ENCODE results near the gene C2orf69.

C2orf69 gene

DNA sequence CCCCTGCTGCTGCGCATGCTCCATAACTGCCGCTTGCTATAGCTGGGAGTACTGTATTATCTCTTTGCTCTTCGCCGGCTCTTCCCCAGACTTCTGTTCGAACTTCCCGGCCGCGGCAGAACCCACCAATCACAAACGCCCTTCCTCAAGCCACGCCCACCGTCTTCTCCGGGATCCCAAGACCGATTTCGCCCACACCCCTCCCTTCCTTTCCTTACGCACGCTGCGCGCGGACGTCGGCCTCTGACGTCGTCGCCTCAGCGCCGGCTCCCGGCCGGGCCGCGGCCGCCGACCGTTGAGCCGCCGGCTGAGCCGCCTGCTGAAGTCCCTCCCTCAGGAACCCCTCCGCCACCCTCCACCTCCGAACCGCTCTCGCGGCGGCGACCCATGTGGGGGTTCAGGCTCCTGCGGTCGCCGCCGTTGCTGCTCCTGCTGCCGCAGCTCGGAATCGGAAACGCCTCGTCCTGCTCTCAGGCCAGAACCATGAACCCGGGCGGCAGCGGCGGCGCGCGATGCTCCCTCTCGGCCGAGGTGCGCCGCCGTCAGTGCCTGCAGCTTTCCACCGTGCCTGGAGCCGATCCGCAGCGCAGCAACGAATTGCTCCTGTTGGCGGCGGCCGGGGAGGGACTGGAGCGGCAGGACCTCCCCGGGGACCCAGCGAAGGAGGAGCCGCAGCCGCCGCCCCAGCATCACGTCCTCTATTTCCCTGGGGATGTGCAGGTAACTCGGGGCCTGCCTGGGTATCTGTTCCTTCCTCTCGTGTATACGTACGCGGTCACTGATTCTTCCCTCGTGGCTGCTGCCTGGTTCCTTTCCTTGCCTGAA lies at the start of gene C2orf69:
C2orf69 (plus strand) TSS at position 242 of the 825 bp plus-strand sequence; CDS start at position 388, 146 bp downstream.
- TF ChIP-seq CTCF (conservative IDR thresholded peaks at IDR 0.05; ENCODE audit: control insufficient read depth, insufficient read depth, low read depth, low read length) = no peak
- peak within 1 kb of the TSS; percentile 87 for H3K4me3 ChIP-seq (ENCODE audit: control insufficient read depth, low read depth, low read length)
- DNase-seq (ENCODE audit: low read depth) = peak; percentile 98

- peak; percentile 14 for DNase-seq (ENCODE audit: low read depth)
- TF ChIP-seq CTCF (conservative IDR thresholded peaks at IDR 0.05; ENCODE audit: control insufficient read depth, insufficient read depth, low read depth, low read length) = no peak
- no peak overlapping the region for H3K4me3 ChIP-seq (ENCODE audit: control insufficient read depth, low read depth, low read length)
Measured at GRCh38 chr2:199862788-199863187, 48.3 kb upstream of the C2orf69 start.

DNA sequence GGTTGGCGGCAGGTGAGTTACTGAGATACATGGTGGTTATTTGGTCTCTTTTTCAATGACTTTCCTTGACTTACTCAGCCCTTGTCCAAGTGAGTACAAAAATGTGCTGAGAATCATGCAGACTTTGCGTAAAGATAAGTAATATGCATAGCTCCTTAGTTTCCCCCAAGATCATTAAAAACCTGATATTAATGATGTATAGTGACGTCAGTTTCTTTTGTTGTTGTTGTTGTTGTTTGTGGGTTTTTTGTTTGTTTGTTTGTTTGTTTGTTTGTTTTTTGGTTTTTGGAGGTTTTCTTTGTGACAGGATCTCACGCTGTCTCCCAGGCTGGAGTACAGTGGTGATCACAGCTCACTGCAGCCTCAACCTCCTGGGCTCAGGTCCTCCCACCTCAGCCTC lies 45.2 kb upstream of the C2orf69 start:
- DNase-seq (ENCODE audit: low read depth) = no peak
- TF ChIP-seq CTCF (conservative IDR thresholded peaks at IDR 0.05; ENCODE audit: control insufficient read depth, insufficient read depth, low read depth, low read length) = no peak
- no peak overlapping the region for H3K4me3 ChIP-seq (ENCODE audit: control insufficient read depth, low read depth, low read length)

GRCh38 chr2:199868431-199869226 lies 42.5 kb upstream of the C2orf69 start:
- DNase-seq (ENCODE audit: low read depth) = no peak
- H3K4me3 ChIP-seq (ENCODE audit: control insufficient read depth, low read depth, low read length) = no peak overlapping the region
- no peak for TF ChIP-seq CTCF (conservative IDR thresholded peaks at IDR 0.05; ENCODE audit: control insufficient read depth, insufficient read depth, low read depth, low read length)

DNA sequence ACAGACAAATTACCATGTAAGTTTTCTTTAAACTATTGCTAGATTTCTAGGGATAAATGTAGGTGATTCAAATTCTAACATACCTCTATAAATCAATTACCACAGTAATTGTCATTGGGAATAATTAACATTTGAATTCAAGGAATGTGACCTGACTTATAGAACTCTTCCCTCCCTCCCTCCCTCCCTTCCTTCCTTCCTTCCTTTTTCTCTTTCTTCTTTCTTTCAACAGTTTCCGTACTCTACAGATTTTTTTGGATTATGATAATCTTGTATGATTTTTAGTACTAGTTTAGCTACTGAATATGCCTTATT lies 41.9 kb upstream of the C2orf69 start:
- no peak for DNase-seq (ENCODE audit: low read depth)
- no peak for TF ChIP-seq CTCF (conservative IDR thresholded peaks at IDR 0.05; ENCODE audit: control insufficient read depth, insufficient read depth, low read depth, low read length)
- no peak overlapping the region for H3K4me3 ChIP-seq (ENCODE audit: control insufficient read depth, low read depth, low read length)

DNA sequence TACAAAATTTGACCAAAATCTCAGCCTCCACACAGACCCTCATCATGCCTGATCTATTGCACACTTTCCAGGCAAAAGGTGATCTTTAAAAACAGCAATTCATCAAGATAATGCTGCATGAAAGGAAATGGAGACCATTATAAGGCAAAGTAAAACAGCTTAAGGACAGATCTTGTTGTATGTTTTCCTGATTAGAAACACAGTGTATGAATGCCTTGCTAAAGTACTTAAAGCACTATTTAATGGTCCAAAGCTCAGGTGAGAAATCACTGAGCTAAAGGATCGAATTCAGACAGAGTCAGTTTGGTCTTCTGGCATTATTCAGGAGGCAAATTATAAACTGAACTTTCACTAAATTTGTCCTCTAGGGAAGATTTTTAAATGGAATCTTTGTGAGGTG lies 41.4 kb upstream of the C2orf69 start:
- no peak for TF ChIP-seq CTCF (conservative IDR thresholded peaks at IDR 0.05; ENCODE audit: control insufficient read depth, insufficient read depth, low read depth, low read length)
- H3K4me3 ChIP-seq (ENCODE audit: control insufficient read depth, low read depth, low read length) = no peak overlapping the region
- DNase-seq (ENCODE audit: low read depth) = no peak
